ENCODE measurements around the gene CCDC157.

The CCDC157 gene

GRCh38 chr22:30356449-30357235, at the start of gene CCDC157, which contains the start of gene SF3A1:
Gene CCDC157 (plus strand): TSS chr22:30357007. CDS start chr22:30366001, 8,994 bp downstream.
Gene SF3A1 (minus strand): TSS chr22:30356894. CDS start chr22:30356792, 102 bp downstream.
- DNase-seq (ENCODE audit: low read depth, low spot score), result peak; percentile 65

GRCh38 chr22:30307041-30307574, 49.7 kb upstream of the CCDC157 start:
- DNase-seq (ENCODE audit: low read depth, low spot score), result no peak

- no peak for DNase-seq (ENCODE audit: low read depth, low spot score)
Measured at GRCh38 chr22:30308093-30308492, 48.7 kb upstream of the CCDC157 start.

GRCh38 chr22:30308518-30309230, 48.1 kb upstream of the CCDC157 start:
- DNase-seq (ENCODE audit: low read depth, low spot score), result no peak

GRCh38 chr22:30309951-30310741, 46.7 kb upstream of the CCDC157 start:
- DNase-seq (ENCODE audit: low read depth, low spot score), result no peak

GRCh38 chr22:30310881-30311771, 45.7 kb upstream of the CCDC157 start:
- no peak for DNase-seq (ENCODE audit: low read depth, low spot score)

GRCh38 chr22:30312053-30312452, 44.8 kb upstream of the CCDC157 start:
- DNase-seq (ENCODE audit: low read depth, low spot score), result no peak

GRCh38 chr22:30313527-30314363, 43.1 kb upstream of the CCDC157 start:
- DNase-seq (ENCODE audit: low read depth, low spot score), result no peak

- no peak for DNase-seq (ENCODE audit: low read depth, low spot score)
Measured at GRCh38 chr22:30314915-30315314, 41.9 kb upstream of the CCDC157 start.

- no peak for DNase-seq (ENCODE audit: low read depth, low spot score)
Measured at GRCh38 chr22:30315962-30316576, 40.7 kb upstream of the CCDC157 start.

- DNase-seq (ENCODE audit: low read depth, low spot score), result no peak
Measured at GRCh38 chr22:30317778-30318177, 39.0 kb upstream of the CCDC157 start.

- DNase-seq (ENCODE audit: low read depth, low spot score), result no peak
Measured at GRCh38 chr22:30318799-30319419, 37.9 kb upstream of the CCDC157 start.

- no peak for DNase-seq (ENCODE audit: low read depth, low spot score)
Measured at GRCh38 chr22:30320021-30320556, 36.7 kb upstream of the CCDC157 start.

- DNase-seq (ENCODE audit: low read depth, low spot score), result no peak
Measured at GRCh38 chr22:30321461-30321860, 35.3 kb upstream of the CCDC157 start.

- DNase-seq (ENCODE audit: low read depth, low spot score), result no peak
Measured at GRCh38 chr22:30323246-30323645, 33.6 kb upstream of the CCDC157 start.

GRCh38 chr22:30324014-30324730, 32.6 kb upstream of the CCDC157 start:
- no peak for DNase-seq (ENCODE audit: low read depth, low spot score)

GRCh38 chr22:30325065-30325720, 31.6 kb upstream of the CCDC157 start:
- DNase-seq (ENCODE audit: low read depth, low spot score), result no peak

All from iPS DF 19.7 (cell line).